ENCODE data around the gene AATK. TPM values are rescaled to one million over a fixed set of nuclear protein-coding genes. Genes with fewer than 3 reads are reported as not detected.

Gene AATK
- total RNA-seq, 4 donors from 2014 or later, result 247 to 385 (median 322) TPM

DNA sequence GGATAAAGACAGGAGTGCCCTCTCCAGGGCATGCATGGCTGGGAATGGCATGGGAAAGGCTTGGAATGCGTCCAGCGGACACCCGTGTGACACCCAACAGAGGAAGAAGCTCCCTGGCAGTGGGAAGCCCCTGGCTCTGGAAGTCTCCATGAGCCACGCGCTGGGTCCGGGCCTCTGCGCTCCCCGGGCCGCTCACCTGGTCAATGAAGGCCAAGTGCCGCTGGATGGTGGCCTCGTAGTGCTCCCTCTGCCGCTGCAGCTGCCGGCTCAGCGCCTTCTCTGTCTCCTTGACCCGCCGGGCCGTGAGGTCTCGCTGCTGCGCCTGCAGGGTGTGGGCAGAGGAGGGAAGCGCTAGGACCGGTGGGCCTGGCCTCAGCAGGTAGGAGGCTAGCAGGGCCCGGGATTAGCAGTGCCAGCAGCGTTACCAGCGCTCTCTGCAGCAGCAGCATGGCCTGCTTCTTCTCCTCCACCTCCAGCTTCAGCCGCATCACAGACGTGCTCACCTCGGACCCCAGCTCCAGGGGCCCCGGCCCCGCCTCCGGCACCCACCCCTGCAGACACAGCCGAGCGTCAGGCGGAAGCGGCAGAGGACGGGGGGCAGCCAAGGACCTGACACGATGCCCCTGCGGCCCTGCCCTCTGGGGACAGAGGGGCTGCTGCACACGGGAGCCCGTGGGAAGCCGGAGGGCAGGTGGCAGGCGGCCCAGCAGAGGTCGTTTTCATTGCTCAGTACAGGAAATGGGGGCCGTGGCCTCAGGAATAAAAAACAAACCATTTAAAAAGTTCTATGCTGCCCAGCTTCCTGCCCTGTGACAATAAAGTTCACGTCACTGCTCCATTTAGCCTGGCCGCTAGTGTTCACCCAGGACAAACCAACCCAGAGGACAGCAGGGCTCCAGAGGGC is 30.7 kb upstream of the AATK start:
- TF ChIP-seq CTCF (IDR thresholded peaks at IDR 0.05) (no peak), EP300 (IDR thresholded peaks at IDR 0.05) (no peak), POLR2A (IDR thresholded peaks at IDR 0.05) (no peak)
- Histone ChIP-seq H3K9me3 (no peaks in the 10 kb centered on the region), H3K36me3 (peaks cover 0 to 80% (median 2%) of the 10 kb centered on the region in 3 donors), H3K27me3 (no peaks in the 10 kb centered on the region), H3K27ac (no peak overlapping the region), H3K4me3 (no peak overlapping the region), H3K4me1 (peaks cover 0 to 18% (median 3%) of the 10 kb centered on the region in 4 donors)
- no peak for DNase-seq (ENCODE audit: low spot score in 2 of 2)
- WGBS, 2 donors, result 82 to 87% methylated on average over 30 to 38 of the region's 45 CpGs

GRCh38 chr17:81195941-81196495 is 30.0 kb upstream of the AATK start:
- Histone ChIP-seq H3K4me1 (peaks cover 0 to 15% (median 3%) of the 10 kb centered on the region in 4 donors), H3K27me3 (no peaks in the 10 kb centered on the region), H3K4me3 (no peak overlapping the region), H3K27ac (no peak overlapping the region), H3K36me3 (peaks cover 0 to 87% (median 2%) of the 10 kb centered on the region in 3 donors), H3K9me3 (no peaks in the 10 kb centered on the region)
- no peak for DNase-seq (ENCODE audit: low spot score in 2 of 2)
- TF ChIP-seq CTCF (IDR thresholded peaks at IDR 0.05) (no peak), POLR2A (IDR thresholded peaks at IDR 0.05) (no peak), EP300 (IDR thresholded peaks at IDR 0.05) (no peak)
- 81 to 87% methylated on average over 7 to 12 of the region's 14 CpGs for WGBS, 2 donors

- WGBS, 2 donors, result 86 to 87% methylated on average over 23 to 29 of the region's 37 CpGs
- Histone ChIP-seq H3K4me1 (peaks cover 0 to 7% (median under 1%) of the 10 kb centered on the region in 4 donors), H3K36me3 (peaks cover 0 to 95% (median 2%) of the 10 kb centered on the region in 3 donors), H3K27me3 (no peaks in the 10 kb centered on the region), H3K9me3 (no peaks in the 10 kb centered on the region), H3K4me3 (no peak overlapping the region), H3K27ac (no peak overlapping the region)
- no peak for DNase-seq (ENCODE audit: low spot score in 2 of 2)
- no peak for TF ChIP-seq CTCF (IDR thresholded peaks at IDR 0.05)
- TF ChIP-seq POLR2A (IDR thresholded peaks at IDR 0.05), result no peak
- no peak for TF ChIP-seq EP300 (IDR thresholded peaks at IDR 0.05)
Measured at GRCh38 chr17:81194941-81195901, 29.2 kb upstream of the AATK start.

DNA sequence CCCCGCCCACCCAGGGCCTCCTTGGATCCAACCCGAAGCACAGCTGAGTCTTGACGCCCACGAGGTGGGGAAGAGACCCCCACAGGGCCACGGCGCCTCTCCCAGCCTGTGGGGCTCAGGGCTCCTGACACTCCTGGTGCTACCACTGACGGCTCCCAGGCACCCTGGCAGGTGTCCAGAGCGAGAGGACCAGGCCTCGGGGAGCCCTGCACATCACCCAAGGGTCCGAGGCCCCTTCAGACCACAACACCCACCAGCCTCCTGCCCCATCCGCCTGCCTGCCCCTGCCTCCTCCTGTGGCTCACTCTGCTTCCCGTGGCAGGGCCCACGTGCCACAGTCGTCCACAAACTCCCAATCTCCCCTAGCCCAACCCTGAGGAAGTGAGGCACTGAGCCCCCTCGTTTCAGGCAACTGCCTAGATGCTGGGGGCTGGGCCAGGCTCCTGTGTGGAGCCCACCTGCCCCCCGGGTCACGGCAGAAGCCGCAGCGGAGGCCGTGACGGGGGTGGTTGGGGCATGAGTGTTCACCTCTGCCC is 28.3 kb upstream of the AATK start:
- no peak for TF ChIP-seq CTCF (IDR thresholded peaks at IDR 0.05)
- TF ChIP-seq POLR2A (IDR thresholded peaks at IDR 0.05), result no peak
- no peak for TF ChIP-seq EP300 (IDR thresholded peaks at IDR 0.05)
- 78 to 91% methylated on average over 8 to 9 of the region's 21 CpGs for WGBS, 2 donors
- H3K4me3 ChIP-seq, result no peak overlapping the region

More for the DNA sequence above, 28.3 kb upstream of the AATK start:
- peaks cover 0 to 5% (median 0%) of the 10 kb centered on the region in 4 donors for H3K4me1 ChIP-seq
- no peak overlapping the region for H3K27ac ChIP-seq
- H3K27me3 ChIP-seq, result no peaks in the 10 kb centered on the region
- no peak for DNase-seq (ENCODE audit: low spot score in 2 of 2)
- H3K36me3 ChIP-seq, result peaks cover 0 to 98% (median 2%) of the 10 kb centered on the region in 3 donors
- H3K9me3 ChIP-seq, result no peaks in the 10 kb centered on the region

Measured in tibial nerve (tissue), 4 donors.